Ectodermal cell (in vitro differentiated cells): ENCODE measurements around the gene CHD3.
"Not testable (repeated sequence)": the region's sequence is repeated elsewhere in the genome, so short reads cannot be mapped to it uniquely, and the experiment has no call there.

Experiments used
- H3K27ac ChIP-seq: 2 replicates; pipeline ENCODE4 v1.7.0; 2013; ENCODE audit warnings: mild to moderate bottlenecking, low read depth, low read length; ENCODE audit not compliant: insufficient read depth, poor library complexity, severe bottlenecking
- H3K27me3 ChIP-seq: 2 replicates; pipeline ENCODE4 v1.7.0; 2013; ENCODE audit warnings: mild to moderate bottlenecking, low read length; ENCODE audit not compliant: insufficient read depth, control insufficient read depth, poor library complexity, severe bottlenecking
- H3K36me3 ChIP-seq: one replicate; pipeline ENCODE4 v1.7.0; 2013; ENCODE audit warnings: low read length; ENCODE audit not compliant: control insufficient read depth, insufficient read depth
- H3K4me1 ChIP-seq: one replicate; pipeline ENCODE4 v1.7.0; 2013; ENCODE audit warnings: low read length; ENCODE audit not compliant: control insufficient read depth, insufficient read depth
- H3K4me3 ChIP-seq: 2 replicates; pipeline ENCODE4 v1.7.0; 2013; ENCODE audit warnings: low read depth, low read length, control low read depth; ENCODE audit not compliant: insufficient read depth
- H3K9me3 ChIP-seq: 2 replicates; pipeline ENCODE4 v1.7.0; 2013; ENCODE audit warnings: mild to moderate bottlenecking, low read length, moderate library complexity; ENCODE audit not compliant: control insufficient read depth
- WGBS, 2 experiments: methylation state at CpG; one replicate each; pipeline ENCODE4 v1.1.7; 2013; ENCODE audit warnings: missing lambda C conversion rate in 2 of 2; 5-methylcytosine and 5-hydroxymethylcytosine counted together

CHD3 gene

DNA sequence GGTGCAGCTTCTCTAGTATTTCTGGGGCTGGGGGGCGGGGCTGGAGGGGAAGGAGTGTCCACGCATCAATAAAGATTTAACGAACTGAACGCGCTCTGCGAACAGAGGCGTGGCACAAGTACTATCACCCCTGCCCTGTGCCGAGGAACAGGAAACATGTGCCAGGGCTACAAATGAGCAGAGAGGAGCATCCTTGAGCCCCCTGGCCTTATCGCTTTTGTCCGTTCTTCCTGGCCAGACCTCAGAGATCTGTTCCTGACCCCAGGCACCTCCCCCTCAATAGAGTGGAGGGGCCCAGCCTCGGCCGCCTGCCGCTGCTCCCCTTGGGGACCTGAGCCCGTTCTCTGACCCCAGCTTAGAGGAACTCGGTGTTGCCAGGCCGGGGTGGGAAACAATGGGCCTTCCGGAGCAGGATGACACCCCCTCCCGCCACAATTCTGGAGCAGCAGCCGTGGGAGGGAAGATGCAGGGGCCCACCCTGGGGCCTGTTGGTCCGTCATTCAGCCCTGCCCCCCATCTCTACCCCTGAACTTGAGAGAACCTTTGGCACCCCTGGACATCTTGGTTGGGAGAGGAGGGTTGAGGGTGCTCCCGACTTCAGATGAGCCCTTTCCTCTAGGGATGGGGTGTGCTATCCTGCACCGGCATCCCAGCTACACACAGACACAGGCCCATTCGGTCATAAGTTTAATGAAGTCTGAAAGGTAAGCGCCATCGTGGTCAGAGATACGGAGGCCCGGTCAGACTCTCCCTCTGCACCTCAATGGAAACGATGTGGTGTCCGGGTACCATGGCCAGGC lies 32.4 kb upstream of the CHD3 start:
- peaks cover 31% of the 10 kb centered on the region for H3K4me1 ChIP-seq
- H3K27me3 ChIP-seq, result no peaks in the 10 kb centered on the region
- 6% methylated on average over 29 of the region's 29 CpGs for WGBS, 2 experiments
- H3K36me3 ChIP-seq, result peaks cover 13% of the 10 kb centered on the region
- H3K4me3 ChIP-seq, result peak overlapping the region; percentile 74
- H3K27ac ChIP-seq, result peak overlapping the region; percentile 94
- H3K9me3 ChIP-seq, result no peaks in the 10 kb centered on the region

GRCh38 chr17:7856811-7857712 lies 31.5 kb upstream of the CHD3 start, which contains the start of gene NAA38:
Gene NAA38 (minus strand): TSS chr17:7857559. CDS start chr17:7857463, 96 bp downstream.
- WGBS, 2 experiments, result 1% methylated on average over 64 of the region's 64 CpGs
- peaks cover 12% of the 10 kb centered on the region for H3K36me3 ChIP-seq

DNA sequence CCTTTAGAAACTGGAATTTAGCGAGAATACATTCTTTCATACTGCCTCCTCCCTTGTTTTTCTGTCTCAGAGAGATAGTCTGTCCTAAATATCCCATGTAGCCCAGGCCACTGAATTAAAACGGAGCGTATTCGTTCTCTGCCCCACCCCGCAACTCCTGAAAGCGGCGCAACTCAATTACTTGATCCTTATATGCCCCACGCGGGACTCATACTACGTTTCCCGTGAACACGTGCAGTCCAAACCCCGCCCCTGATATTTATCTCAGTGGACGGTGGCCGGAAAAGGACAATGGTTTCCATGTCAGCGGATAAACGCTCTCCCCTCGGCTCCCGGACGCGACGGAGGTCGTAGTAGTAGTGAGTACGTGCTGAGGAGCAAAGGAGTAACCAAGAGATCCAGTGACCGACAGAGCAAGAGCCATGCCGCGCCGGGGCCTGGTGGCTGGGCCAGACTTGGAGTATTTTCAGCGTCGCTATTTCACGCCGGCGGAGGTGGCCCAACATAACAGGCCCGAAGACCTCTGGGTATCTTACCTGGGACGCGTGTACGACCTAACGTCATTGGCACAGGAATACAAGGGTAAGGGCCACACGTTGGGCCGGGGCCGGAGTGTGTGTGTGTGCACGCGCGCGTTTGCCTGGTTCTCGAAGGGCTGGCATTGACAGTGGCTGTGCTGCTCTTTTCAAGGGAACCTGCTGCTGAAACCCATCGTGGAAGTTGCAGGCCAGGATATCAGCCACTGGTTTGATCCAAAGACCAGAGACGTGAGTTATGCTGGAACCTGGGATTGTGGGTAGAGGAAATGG lies 30.7 kb upstream of the CHD3 start, which contains the start of gene CYB5D1:
TSS of gene CYB5D1 (plus strand) at position 291 of the 809 bp plus-strand sequence. CDS start at position 423, 132 bp downstream.
- peaks cover 23% of the 10 kb centered on the region for H3K4me1 ChIP-seq
- H3K9me3 ChIP-seq, result no peaks in the 10 kb centered on the region
- H3K27me3 ChIP-seq, result no peaks in the 10 kb centered on the region
- H3K4me3 ChIP-seq, result peak within 1 kb of the TSS; percentile 74
- peaks cover 3% of the 10 kb centered on the region for H3K36me3 ChIP-seq
- peak within 1 kb of the TSS; percentile 94 for H3K27ac ChIP-seq
- WGBS, 2 experiments, result 1% methylated on average over 48 of the region's 48 CpGs

More at GRCh38 chr17:7856811-7857712, 31.5 kb upstream of the CHD3 start, which contains the start of gene NAA38:
- peak within 1 kb of the TSS; percentile 74 for H3K4me3 ChIP-seq
- peak within 1 kb of the TSS; percentile 94 for H3K27ac ChIP-seq
- H3K9me3 ChIP-seq, result no peaks in the 10 kb centered on the region
- no peaks in the 10 kb centered on the region for H3K27me3 ChIP-seq
- H3K4me1 ChIP-seq, result peaks cover 25% of the 10 kb centered on the region

GRCh38 chr17:7858522-7858810 lies 30.1 kb upstream of the CHD3 start:
- H3K4me1 ChIP-seq, result peaks cover 21% of the 10 kb centered on the region
- no peaks in the 10 kb centered on the region for H3K27me3 ChIP-seq
- peak overlapping the region; percentile 74 for H3K4me3 ChIP-seq
- H3K27ac ChIP-seq, result peak overlapping the region; percentile 94
- WGBS, 2 experiments, result 5% methylated on average over 20 of the region's 20 CpGs
- no peaks in the 10 kb centered on the region for H3K9me3 ChIP-seq
- H3K36me3 ChIP-seq, result no peaks in the 10 kb centered on the region

DNA sequence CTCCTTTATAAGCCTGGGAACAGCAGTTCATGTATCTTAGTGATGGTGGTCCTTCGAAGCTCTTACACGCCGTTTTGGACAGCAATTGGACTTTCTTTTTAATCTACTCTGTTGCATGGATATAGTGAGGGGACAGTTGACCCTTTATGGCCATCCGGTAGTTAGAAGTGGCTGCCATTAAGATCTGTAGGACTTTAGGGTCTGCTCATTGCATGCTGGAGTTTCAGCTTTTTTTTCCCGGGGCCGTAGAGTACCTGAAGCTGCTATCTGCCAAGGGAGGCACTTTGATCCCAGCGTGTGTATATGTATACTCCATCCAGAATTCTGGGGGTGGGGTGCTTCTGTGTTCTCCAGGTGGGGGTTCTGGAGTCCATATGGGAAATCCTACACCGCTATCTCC lies 29.6 kb upstream of the CHD3 start:
- Histone ChIP-seq H3K9me3 (no peaks in the 10 kb centered on the region), H3K36me3 (no peaks in the 10 kb centered on the region), H3K27ac (no peak overlapping the region), H3K4me1 (peaks cover 16% of the 10 kb centered on the region), H3K4me3 (peak overlapping the region; percentile 74), H3K27me3 (no peaks in the 10 kb centered on the region)
- 94 to 96% methylated on average over 7 to 8 of the region's 8 CpGs for WGBS, 2 experiments

GRCh38 chr17:7862692-7863437 lies 25.7 kb upstream of the CHD3 start:
- no peaks in the 10 kb centered on the region for H3K36me3 ChIP-seq
- H3K27me3 ChIP-seq, result no peaks in the 10 kb centered on the region
- H3K27ac ChIP-seq, result no peak overlapping the region
- H3K9me3 ChIP-seq, result no peaks in the 10 kb centered on the region
- no peak overlapping the region for H3K4me3 ChIP-seq
- peaks cover 8% of the 10 kb centered on the region for H3K4me1 ChIP-seq
- WGBS, 2 experiments, result 48 to 55% methylated on average over 2 to 3 of the region's 3 CpGs

DNA sequence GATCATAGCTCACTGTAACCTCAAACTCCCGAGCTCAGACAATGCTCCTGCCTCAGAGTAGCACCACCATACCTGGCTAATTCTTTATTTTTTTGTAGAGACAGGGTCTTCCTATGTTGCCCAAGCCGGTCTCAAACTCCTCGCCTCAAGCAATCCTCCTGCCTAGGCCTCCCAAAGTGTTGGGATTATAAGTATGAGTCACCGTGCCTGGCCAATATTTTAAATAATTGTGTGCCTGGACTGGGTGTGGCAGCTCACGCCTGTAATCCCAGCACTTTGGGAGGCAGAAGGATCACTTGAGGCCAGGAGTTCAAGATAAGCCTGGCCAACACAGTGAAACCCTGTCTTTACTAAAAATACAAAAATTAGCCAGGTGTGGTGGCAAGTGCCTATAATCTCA lies 24.2 kb upstream of the CHD3 start:
- not testable (repeated sequence) for H3K27me3 ChIP-seq, H3K27ac ChIP-seq
- WGBS, 2 experiments, result 80 to 91% methylated on average over 5 of the region's 5 CpGs

GRCh38 chr17:7864995-7865650 lies 23.5 kb upstream of the CHD3 start:
- 93 to 94% methylated on average over 4 of the region's 5 CpGs for WGBS, 2 experiments

More for the DNA sequence above, 24.2 kb upstream of the CHD3 start:
- not testable (repeated sequence) for H3K36me3 ChIP-seq, H3K4me1 ChIP-seq, H3K9me3 ChIP-seq, H3K4me3 ChIP-seq

GRCh38 chr17:7867881-7868329 lies 20.7 kb upstream of the CHD3 start:
- Histone ChIP-seq H3K27me3 (no peaks in the 10 kb centered on the region), H3K27ac (no peak overlapping the region), H3K36me3 (no peaks in the 10 kb centered on the region), H3K9me3 (no peaks in the 10 kb centered on the region), H3K4me1 (no peaks in the 10 kb centered on the region), H3K4me3 (no peak overlapping the region)
- WGBS, 2 experiments, result 92% methylated on average over 5 of the region's 5 CpGs

More at GRCh38 chr17:7864995-7865650, 23.5 kb upstream of the CHD3 start:
- Histone ChIP-seq H3K36me3 (no peaks in the 10 kb centered on the region), H3K4me3 (no peak overlapping the region), H3K27ac (no peak overlapping the region), H3K27me3 (no peaks in the 10 kb centered on the region), H3K9me3 (no peaks in the 10 kb centered on the region), H3K4me1 (no peaks in the 10 kb centered on the region)
